GM19351 (cell line): ENCODE results near the gene UBE2E2.
A peak's percentile ranks its signal among the peaks of the same experiment; 100 is the strongest.
"Not testable (repeated sequence)": the region's sequence is repeated elsewhere in the genome, so short reads cannot be mapped to it uniquely, and the experiment has no call there.

ENCODE experiments used
- ATAC-seq: cut with Tn5 transposase; IDR thresholded peaks from one replicate; pipeline ENCODE4 v1.9.1; 2021; ENCODE audit warnings: mild to moderate bottlenecking, moderate library complexity; ENCODE audit not compliant: unreplicated experiment

The UBE2E2 gene

GRCh38 chr3:23602971-23603370 lies 399.8 kb downstream of the UBE2E2 start:
- ATAC-seq: no peak

DNA sequence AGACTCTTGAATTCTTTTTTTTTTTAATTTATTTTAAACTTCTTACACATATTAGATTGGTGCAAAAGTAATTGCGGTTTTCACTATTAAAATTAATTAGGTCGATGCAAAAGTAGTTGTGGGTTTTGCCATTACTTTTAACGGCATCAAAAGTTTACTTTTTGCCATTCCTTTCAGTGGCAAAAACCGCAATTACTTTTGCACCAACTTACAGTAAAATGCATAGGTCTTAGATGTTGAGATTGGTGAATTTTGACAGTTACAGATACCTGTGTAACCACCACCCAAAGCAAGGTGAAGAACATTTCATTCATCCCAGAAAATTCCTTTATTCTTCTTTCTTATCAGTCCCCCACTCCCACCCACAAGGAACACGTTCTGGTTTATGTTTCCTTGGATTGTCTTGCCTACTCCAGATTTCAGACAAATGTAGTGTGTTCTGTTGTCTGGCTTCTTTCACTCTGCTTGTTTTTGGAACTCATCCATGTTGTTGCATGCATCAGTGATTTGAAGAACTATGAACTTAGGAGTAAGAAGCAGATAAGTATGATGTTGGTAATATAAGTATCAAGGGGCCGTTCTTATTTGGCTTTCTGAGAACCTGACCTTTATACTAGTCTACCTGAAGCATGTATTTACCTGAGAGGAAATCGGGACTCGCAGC lies 404.2 kb downstream of the UBE2E2 start:
- ATAC-seq: no peak

DNA sequence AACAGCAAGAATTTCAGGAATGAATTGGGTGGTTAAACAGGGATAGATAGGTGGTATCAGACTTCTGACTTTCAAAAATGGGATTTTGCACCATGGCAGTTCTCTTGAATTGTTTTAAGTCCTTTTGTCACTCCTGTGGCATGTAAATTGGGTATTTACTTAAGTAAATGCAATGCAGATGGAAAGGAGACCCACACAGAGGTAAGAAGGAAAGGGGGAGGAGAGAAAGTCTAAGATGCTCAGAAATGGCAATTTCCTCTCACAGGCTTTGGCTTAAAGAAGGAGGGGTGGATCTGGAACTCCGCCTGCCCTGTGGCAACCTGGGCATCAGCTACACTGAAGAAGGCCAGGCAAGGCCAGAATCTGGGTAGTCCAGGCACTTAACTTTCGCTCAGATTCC lies 405.5 kb downstream of the UBE2E2 start:
- ATAC-seq: no peak

- no peak for ATAC-seq
Measured at GRCh38 chr3:23611737-23612295, 408.7 kb downstream of the UBE2E2 start.

DNA sequence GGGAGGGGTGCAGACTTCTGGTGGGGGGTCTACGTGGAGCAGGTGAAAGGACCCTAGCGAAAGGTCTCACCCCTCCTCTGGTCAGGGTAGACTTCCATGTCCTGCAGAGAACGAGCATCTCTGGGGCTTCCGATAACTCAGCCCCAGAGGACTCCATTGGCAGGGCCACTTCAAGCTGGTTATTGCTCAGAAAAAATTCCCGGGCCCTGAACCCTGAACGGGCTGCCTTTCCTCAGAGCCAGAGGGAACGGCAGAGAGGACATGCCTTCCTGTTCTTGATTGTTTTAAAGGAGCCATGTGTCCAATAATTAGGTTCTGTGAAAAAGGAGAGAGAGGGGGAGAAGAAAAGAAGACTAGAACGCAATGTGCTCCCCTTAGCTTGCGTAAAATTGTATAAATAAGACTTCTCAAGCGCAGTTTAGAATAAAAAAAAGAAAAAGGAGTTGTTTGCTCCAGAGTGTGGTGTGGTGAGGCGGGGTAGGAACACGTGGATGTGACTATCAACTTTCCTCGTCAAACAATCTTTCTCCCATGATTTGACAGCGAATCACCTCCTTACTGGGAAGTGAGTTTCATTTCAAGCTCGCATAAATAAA lies 409.3 kb downstream of the UBE2E2 start:
- ATAC-seq: no peak

- ATAC-seq: no peak
Measured at GRCh38 chr3:23615068-23615467, 411.9 kb downstream of the UBE2E2 start.

DNA sequence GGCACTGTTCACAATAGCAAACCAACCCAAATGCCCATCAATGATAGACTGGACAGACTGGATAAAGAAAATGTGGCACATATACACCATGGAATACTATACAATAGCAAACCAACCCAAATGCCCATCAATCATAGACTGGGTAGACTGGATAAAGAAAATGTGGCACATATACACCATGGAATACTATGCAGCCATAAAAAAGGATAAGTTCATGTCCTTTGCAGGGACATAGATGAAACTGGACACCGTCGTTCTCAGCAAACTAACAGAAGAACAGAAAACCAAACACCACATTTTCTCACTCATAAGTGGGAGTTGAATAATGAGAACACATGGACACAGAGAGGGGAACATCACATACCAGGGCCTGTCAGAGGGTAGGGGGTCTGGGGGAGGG lies 415.3 kb downstream of the UBE2E2 start:
- not testable (repeated sequence) for ATAC-seq

DNA sequence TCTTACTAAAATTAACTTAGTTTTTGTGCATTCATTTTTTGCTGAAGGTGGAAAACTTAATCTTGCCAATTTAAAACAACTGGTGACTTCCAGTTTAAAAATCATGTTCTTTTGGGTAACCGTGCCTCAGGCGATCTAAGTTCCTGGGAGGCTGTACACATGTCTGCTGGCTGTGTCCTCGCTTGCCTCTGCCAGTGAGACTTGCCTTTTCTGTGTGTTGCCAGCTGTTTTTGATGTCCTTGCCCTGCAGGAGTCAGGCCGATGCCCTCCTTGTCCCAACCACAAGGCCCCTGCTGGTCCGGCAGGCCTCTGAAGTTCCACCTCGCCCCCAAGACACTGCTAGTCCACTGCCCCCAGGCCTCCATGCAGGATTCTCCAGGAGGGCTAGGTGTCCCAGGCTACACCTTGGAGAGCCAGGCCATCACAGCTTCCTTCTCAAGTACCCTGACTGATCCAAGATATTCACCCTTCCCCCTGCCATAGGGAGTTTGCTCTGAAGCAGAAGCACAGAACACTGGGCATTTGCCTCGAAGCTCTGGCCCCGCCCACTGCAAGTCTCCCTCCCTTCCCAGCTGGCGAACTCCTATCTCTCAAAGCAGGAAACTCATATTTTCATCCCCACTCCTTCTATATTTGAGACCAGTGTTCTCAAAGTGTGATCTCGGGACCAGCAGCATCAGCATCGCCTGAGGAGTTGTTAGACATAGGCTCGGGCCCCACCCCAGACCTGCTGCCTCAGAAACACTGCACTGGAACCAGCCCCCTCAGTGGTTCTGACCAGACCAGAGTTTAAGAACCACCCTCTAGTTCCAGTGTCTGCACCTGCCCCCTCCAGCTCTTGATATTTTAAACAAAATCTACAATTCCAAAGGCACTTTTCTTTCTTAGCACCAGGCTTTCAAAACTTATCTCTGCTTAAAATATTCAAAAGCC lies 416.8 kb downstream of the UBE2E2 start:
- ATAC-seq: no peak

- ATAC-seq: no peak
Measured at GRCh38 chr3:23620638-23621015, 417.5 kb downstream of the UBE2E2 start.

DNA sequence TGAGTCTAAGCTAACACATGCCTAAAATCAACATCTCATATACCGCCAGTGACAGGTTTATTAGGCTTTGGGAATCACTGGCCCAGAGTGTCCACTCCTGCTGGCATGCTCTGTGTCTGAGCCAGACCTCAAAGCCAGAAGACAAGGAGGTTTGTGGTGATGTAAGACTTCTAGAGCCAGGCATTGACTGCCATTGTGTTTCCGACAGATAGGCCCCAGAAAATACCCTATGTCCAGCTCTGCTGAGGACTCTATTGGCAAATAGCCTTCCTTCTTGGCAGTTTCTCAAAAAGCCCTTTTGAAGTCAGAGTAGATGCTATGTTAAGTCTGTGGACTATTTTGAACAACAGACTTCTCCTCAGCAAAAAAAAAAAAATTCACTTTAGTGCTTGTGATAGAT lies 420.7 kb downstream of the UBE2E2 start:
- no peak for ATAC-seq

- peak; percentile 77 for ATAC-seq
Measured at GRCh38 chr3:23624305-23624704, 421.2 kb downstream of the UBE2E2 start.

DNA sequence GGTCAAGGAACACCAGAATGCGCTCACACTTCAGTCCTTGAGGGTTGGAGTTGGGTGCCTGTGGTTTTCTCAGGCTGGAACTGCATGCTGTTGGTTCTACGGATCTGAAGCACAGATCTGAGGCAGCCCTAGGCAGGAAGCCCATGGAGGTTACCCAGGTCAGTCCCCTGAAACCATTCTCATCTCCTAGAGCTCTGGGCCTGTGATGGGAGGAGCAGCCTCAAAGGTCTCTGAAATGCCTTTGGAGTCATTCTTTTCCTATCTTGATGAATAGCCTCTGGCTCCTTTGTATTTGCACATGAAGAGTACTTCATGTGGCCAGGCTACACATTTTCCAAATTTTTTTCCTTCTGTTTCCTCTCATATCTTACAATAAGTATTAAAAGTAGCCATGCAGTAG lies 423.3 kb downstream of the UBE2E2 start:
- ATAC-seq: no peak

DNA sequence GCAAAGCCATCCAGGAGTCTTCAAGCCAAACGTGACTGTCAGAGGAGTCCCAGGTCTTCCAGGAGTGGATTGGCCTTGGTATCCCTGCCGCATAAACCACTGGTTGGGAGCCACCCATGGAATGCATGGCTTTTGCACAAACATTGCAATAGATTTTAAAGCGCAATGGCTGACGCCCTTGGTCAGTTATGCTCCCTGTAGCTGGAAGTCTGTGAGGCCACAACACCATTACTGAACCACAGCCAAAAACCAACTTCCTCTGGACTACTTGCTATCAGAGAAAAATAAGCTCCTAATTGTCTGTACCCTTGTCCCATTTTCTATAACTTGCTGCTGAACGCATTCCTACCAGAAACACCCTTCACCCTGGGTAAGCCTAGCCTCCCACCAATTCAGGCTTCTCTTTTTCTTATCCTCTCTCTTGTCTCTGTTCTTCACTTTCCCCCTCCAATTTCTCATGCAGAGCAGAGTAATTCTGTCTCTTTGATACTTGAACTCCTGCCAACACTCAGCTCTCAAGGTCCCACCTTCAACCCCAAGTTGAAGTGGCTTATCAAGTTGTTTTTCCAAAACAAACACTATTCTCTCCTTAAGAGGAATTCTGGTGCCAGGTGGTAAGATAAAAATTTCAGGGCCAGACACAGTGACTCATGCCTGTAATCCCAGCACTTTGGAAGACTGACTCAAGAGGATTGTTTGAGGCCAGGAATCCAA lies 426.2 kb downstream of the UBE2E2 start:
- no peak for ATAC-seq

- no peak for ATAC-seq
Measured at GRCh38 chr3:23633261-23633960, 430.3 kb downstream of the UBE2E2 start.

GRCh38 chr3:23637339-23637738 lies 434.2 kb downstream of the UBE2E2 start:
- ATAC-seq: no peak

DNA sequence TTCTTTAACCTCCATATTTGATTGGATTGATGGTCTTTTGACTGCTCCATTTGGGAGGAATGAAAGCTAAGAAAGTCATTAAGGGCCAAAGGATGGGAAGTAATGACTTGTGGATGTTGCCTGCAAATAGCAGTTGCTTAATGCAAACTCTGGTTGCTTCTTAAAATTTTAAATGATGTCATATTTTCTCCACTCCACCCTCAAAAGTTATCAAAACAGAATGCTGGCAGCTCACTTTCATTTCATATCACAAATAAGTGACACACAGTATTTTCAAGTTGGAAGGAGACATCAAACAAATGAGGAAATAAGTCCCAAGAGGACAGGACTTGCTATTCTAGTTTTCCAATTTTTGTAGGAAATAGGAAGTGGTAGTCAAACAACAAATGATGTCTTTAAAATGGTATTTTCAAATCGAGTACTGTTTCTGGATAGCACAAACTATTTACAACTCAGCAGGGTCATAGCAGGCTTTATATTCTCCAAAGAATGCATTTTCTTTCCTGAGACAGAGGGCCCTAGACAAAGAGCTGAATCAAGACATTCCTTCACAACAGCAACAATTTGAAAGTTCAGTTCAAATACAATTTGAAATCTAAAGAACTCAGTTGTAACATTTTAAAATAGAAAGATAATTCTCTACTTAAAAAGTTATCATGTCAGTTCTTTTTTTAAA lies 437.5 kb downstream of the UBE2E2 start:
- ATAC-seq: no peak
